H1 (cell line): ENCODE data around the gene RASL10A. TPM values are rescaled to one million over a fixed set of nuclear protein-coding genes. Genes with fewer than 3 reads are reported as not detected.

Experiments
- CTCF ChIA-PET: fragments of 300-600 bp; sonication (Branson Sonifier 250); formaldehyde crosslinking; loops from one replicate; lab custom pipeline; 2021; ENCODE audit not compliant: partially characterized antibody; lab: Charles Lee
- POLR2A ChIA-PET: fragments of 300-600 bp; sonication (Branson Sonifier 250); formaldehyde crosslinking; loops from one replicate; lab custom pipeline; 2021; ENCODE audit warnings: inconsistent platforms; ENCODE audit not compliant: partially characterized antibody; lab: Charles Lee
- DNase-seq, 2 experiments: peaks; one replicate each; pipeline versions ENCODE4 v3.0.0 to v3.0.0-alpha.2; 2010 to 2022; ENCODE audit warnings: low spot score in 2 of 2, low read depth in 1 of 2, mixed read lengths in 1 of 2
- FAIRE-seq: peaks from 2 replicates; lab custom pipeline; 2011; peaks lifted over from hg19 to GRCh38; lab: Jason Lieb, UNC
- H2AFZ ChIP-seq: 2 replicates; pipeline ENCODE4 v1.8.1; 2012; ENCODE audit warnings: low read length, inconsistent platforms
- H2AK5ac ChIP-seq: 2 replicates; pipeline ENCODE4 v1.6.1; 2013; ENCODE audit warnings: low read depth, low read length
- H2BK120ac ChIP-seq: replicated peaks from 2 replicates; pipeline ENCODE3; 2013; ENCODE audit warnings: low read depth, low read length, inconsistent platforms
- H2BK12ac ChIP-seq: 2 replicates; pipeline ENCODE4 v1.6.1; 2013; ENCODE audit warnings: low read depth, low read length
- H2BK15ac ChIP-seq: 2 replicates; pipeline ENCODE4 v1.6.1; 2013; ENCODE audit warnings: low read length
- H2BK20ac ChIP-seq: 2 replicates; pipeline ENCODE4 v1.6.1; 2013; ENCODE audit warnings: low read length
- H2BK5ac ChIP-seq: 2 replicates; pipeline ENCODE4 v1.6.1; 2013; ENCODE audit warnings: low read depth, low read length
- H3K14ac ChIP-seq: 2 replicates; pipeline ENCODE4 v1.6.1; 2013; ENCODE audit warnings: inconsistent platforms; ENCODE audit not compliant: insufficient read length
- H3K18ac ChIP-seq: 2 replicates; pipeline ENCODE4 v1.6.1; 2013; ENCODE audit warnings: low read length; ENCODE audit errors: extremely low read depth
- H3K23ac ChIP-seq: 2 replicates; pipeline ENCODE4 v1.6.1; 2013; ENCODE audit warnings: inconsistent platforms; ENCODE audit not compliant: insufficient read length
- H3K23me2 ChIP-seq: 2 replicates; pipeline ENCODE4 v1.6.1; 2013; ENCODE audit warnings: low read depth, low read length
- H3K27ac ChIP-seq: 2 replicates; pipeline ENCODE4 v1.6.1; 2011; ENCODE audit warnings: low read depth, low read length, inconsistent platforms
- H3K27me3 ChIP-seq, 4 experiments: replicated peaks in 1 of 4; 1 replicate in 1 of 4; 2 replicates in 3 of 4; pipeline versions ENCODE4 v1.6.1 to v1.8.1; 2011 to 2013; ENCODE audit warnings: low read length in 3 of 4, mild to moderate bottlenecking in 3 of 4, inconsistent platforms in 2 of 4, mixed read lengths in 2 of 4, moderate library complexity in 1 of 4; ENCODE audit not compliant: control insufficient read depth in 3 of 4, insufficient read depth in 3 of 4; ENCODE audit errors: extremely low read depth in 1 of 4
- H3K36me3 ChIP-seq, 4 experiments: 2 replicates each; pipeline versions ENCODE4 v1.6.1 to v1.8.1; 2011 to 2013; ENCODE audit warnings: mild to moderate bottlenecking in 4 of 4, low read length in 3 of 4, moderate library complexity in 2 of 4, control low read depth in 1 of 4, inconsistent platforms in 1 of 4; ENCODE audit not compliant: insufficient read depth in 4 of 4, control insufficient read depth in 2 of 4
- H3K4ac ChIP-seq: replicated peaks from 2 replicates; pipeline ENCODE3; 2013; ENCODE audit warnings: low read length, low read depth, mixed read lengths, inconsistent platforms; ENCODE audit not compliant: insufficient read length
- H3K4me1 ChIP-seq, 4 experiments: replicated peaks in 1 of 4; 1 replicate in 1 of 4; 2 replicates in 3 of 4; pipeline versions ENCODE4 v1.6.1 to v1.8.1; 2011 to 2013; ENCODE audit warnings: low read length in 3 of 4, inconsistent platforms in 2 of 4, mixed read lengths in 1 of 4; ENCODE audit not compliant: insufficient read depth in 4 of 4, control insufficient read depth in 3 of 4
- H3K4me2 ChIP-seq, 2 experiments: 2 replicates each; pipeline versions ENCODE4 v1.6.1 to v1.8.1; 2011 to 2013; ENCODE audit warnings: low read depth in 2 of 2, low read length in 2 of 2, control low read depth in 1 of 2, inconsistent platforms in 1 of 2, mild to moderate bottlenecking in 1 of 2; ENCODE audit not compliant: insufficient read depth in 1 of 2
- H3K4me3 ChIP-seq, 4 experiments: fragments of 200-600, 300-600 bp in 1 of 4; sonication (generic), shearing (Covaris generic), sonication (Bioruptor Twin) in 1 of 4; 2 replicates each; pipeline versions ENCODE4 v1.5.1 to v1.8.1; 2011 to 2016; ENCODE audit warnings: low read length in 4 of 4, low read depth in 3 of 4, control low read depth in 2 of 4, inconsistent platforms in 2 of 4, mild to moderate bottlenecking in 2 of 4, mixed read lengths in 1 of 4, moderate library complexity in 1 of 4; ENCODE audit not compliant: insufficient read depth in 2 of 4; ENCODE audit errors: extremely low read depth in 1 of 4
- H3K56ac ChIP-seq: replicated peaks from 2 replicates; pipeline ENCODE3; 2013; ENCODE audit warnings: low read depth, mild to moderate bottlenecking, mixed read lengths, low read length, inconsistent platforms; ENCODE audit not compliant: insufficient read length
- H3K79me1 ChIP-seq: 2 replicates; pipeline ENCODE4 v1.6.1; 2013; ENCODE audit warnings: low read depth, low read length, control low read depth
- H3K79me2 ChIP-seq, 2 experiments: 2 replicates each; pipeline versions ENCODE4 v1.6.1 to v1.8.1; 2012 to 2013; ENCODE audit warnings: low read length in 2 of 2, mild to moderate bottlenecking in 2 of 2, inconsistent platforms in 1 of 2; ENCODE audit not compliant: insufficient read depth in 2 of 2, control insufficient read depth in 1 of 2
- H3K9ac ChIP-seq, 4 experiments: replicated peaks in 1 of 4; 1 replicate in 1 of 4; 2 replicates in 3 of 4; pipeline versions ENCODE4 v1.6.1 to v1.8.1; 2011 to 2013; ENCODE audit warnings: low read depth in 3 of 4, low read length in 3 of 4, control low read depth in 2 of 4, mild to moderate bottlenecking in 2 of 4, moderate library complexity in 2 of 4, inconsistent platforms in 1 of 4; ENCODE audit errors: extremely low read depth in 1 of 4
- H3K9me3 ChIP-seq, 2 experiments: 2 replicates each; pipeline versions ENCODE4 v1.6.1 to v1.8.1; 2012 to 2013; ENCODE audit warnings: mild to moderate bottlenecking in 2 of 2, moderate library complexity in 2 of 2, control low read depth in 1 of 2, inconsistent platforms in 1 of 2, low read depth in 1 of 2, low read length in 1 of 2, mixed read lengths in 1 of 2; ENCODE audit not compliant: insufficient read depth in 2 of 2
- H4K20me1 ChIP-seq, 2 experiments: replicated peaks in 1 of 2; 2 replicates each; pipeline versions ENCODE3 to v1.8.1; 2011 to 2013; ENCODE audit warnings: inconsistent platforms in 2 of 2, low read length in 2 of 2, mild to moderate bottlenecking in 1 of 2; ENCODE audit not compliant: insufficient read depth in 2 of 2, control insufficient read depth in 1 of 2
- H4K5ac ChIP-seq: 2 replicates; pipeline ENCODE4 v1.6.1; 2013; ENCODE audit warnings: low read length, low read depth, mixed read lengths, inconsistent platforms; ENCODE audit not compliant: insufficient read length
- H4K8ac ChIP-seq: 2 replicates; pipeline ENCODE4 v1.8.0; 2013; ENCODE audit warnings: mild to moderate bottlenecking, moderate library complexity, low read length, inconsistent platforms; ENCODE audit not compliant: insufficient read depth; ENCODE audit errors: extremely low read depth
- H4K91ac ChIP-seq: replicated peaks from 2 replicates; pipeline ENCODE3; 2013; ENCODE audit warnings: low read length, mixed read lengths, inconsistent platforms; ENCODE audit not compliant: insufficient read length
- CTCF ChIP-seq, 3 experiments: IDR thresholded peaks; 1 replicate in 2 of 3; 2 replicates in 1 of 3; pipeline versions ENCODE4 v1.5.1 to v1.6.1; 2011; ENCODE audit warnings: low read length in 3 of 3, mild to moderate bottlenecking in 3 of 3, inconsistent platforms in 2 of 3, low read depth in 1 of 3, moderate library complexity in 1 of 3; ENCODE audit not compliant: insufficient read depth in 1 of 3; ENCODE audit errors: control extremely low read depth in 1 of 3
- NRF1 ChIP-seq: IDR thresholded peaks from 2 replicates; pipeline ENCODE4 v1.6.1; 2011; ENCODE audit warnings: mild to moderate bottlenecking, low read depth, low read length, improper control_type of control experiment
- RAD21 ChIP-seq, 2 experiments: IDR thresholded peaks in 1 of 2; conservative IDR thresholded peaks in 1 of 2; 2 replicates each; pipeline ENCODE4 v1.6.1; 2011; ENCODE audit warnings: low read depth in 2 of 2, low read length in 2 of 2, improper control_type of control experiment in 1 of 2, inconsistent platforms in 1 of 2, mild to moderate bottlenecking in 1 of 2, moderate library complexity in 1 of 2
- RFX5 ChIP-seq: IDR thresholded peaks from 2 replicates; pipeline ENCODE4 v1.6.1; 2011; ENCODE audit warnings: low read depth, low read length, improper control_type of control experiment, borderline replicate concordance
- RXRA ChIP-seq: IDR thresholded peaks from 2 replicates; pipeline ENCODE4 v1.6.1; 2011; ENCODE audit warnings: low read depth, mild to moderate bottlenecking, low read length, moderate library complexity; ENCODE audit not compliant: insufficient read depth
- SP4 ChIP-seq: IDR thresholded peaks from 2 replicates; pipeline ENCODE4 v1.6.1; 2012; ENCODE audit warnings: low read length, inconsistent platforms
- WGBS, 2 experiments: shearing (Covaris generic) in 1 of 2; methylation state at CpG; one replicate each; pipeline versions ENCODE4 v1.1.6 to v1.1.7; 2013 to 2015; ENCODE audit warnings: low lambda C conversion rate in 2 of 2, mixed read lengths in 2 of 2, inconsistent platforms in 1 of 2, low coverage in 1 of 2, missing lambda C conversion rate in 1 of 2; ENCODE audit not compliant: insufficient replicate concordance in 2 of 2, insufficient coverage in 1 of 2, insufficient read length in 1 of 2; ENCODE audit errors: extremely low coverage in 1 of 2, missing lambda C conversion rate in 1 of 2; 5-methylcytosine and 5-hydroxymethylcytosine counted together
- polyA plus RNA-seq, 7 experiments: library from polyadenylated mRNA; depleted of rRNA in 3 of 7; stranded (reverse) in 5 of 7; unstranded in 2 of 7; fragments of >200 nt in 5 of 7; fragments of 200-250 nt in 2 of 7; gene quantifications; 1 replicate in 5 of 7; 2 replicates in 1 of 7; 4 replicates in 1 of 7; pipeline versions ENCODE4 v1.2.1 to v1.2.3, GENCODE V29; 2011 to 2013; ENCODE audit warnings: missing spikeins in 2 of 7, mixed read lengths in 2 of 7
- total RNA-seq: library from RNA; stranded (reverse); fragmentation: NEBNext Ultra II Directional; extraction: Animal tissue kit (Norgen Biotek cat#: 25700); gene quantifications from 2 replicates; pipeline ENCODE4 v1.2.1, GENCODE V29; 2021

Gene RASL10A
- total and polyA plus RNA-seq, 2 of the 8 experiments (the other 6 are each of a cell fraction or from before 2014, with no cell fraction given): 1.1 to 1.5 TPM

- no peak overlapping the region for H2BK20ac ChIP-seq
- H3K36me3 ChIP-seq: peaks cover 10 to 19% (median 14%) of the 10 kb centered on the region in 4 experiments; a peak in 7 of 8 replicates
- H4K8ac ChIP-seq: no peak overlapping the region
- POLR2A ChIA-PET: interaction anchor here (1.0 to 1.5 kb wide), 2 partner anchors 10 to 12 kb away, joined by 3 read pairs; no protein-coding TSS in a partner anchor
- FAIRE-seq: no peak
- no peak overlapping the region for H3K9ac ChIP-seq
- no peak overlapping the region for H3K4ac ChIP-seq
- H3K27me3 ChIP-seq: no peaks in the 10 kb centered on the region
- TF ChIP-seq RFX5 (no peak), RXRA (no peak), SP4 (no peak), CTCF (IDR thresholded peaks at IDR 0.05; ENCODE audit: control extremely low read depth in 1 of 3, insufficient read depth in 1 of 3, low read depth in 1 of 3, low read length in 3 of 3) (peak; percentile 58 to 75 (median 61)), RAD21 (IDR thresholded peaks at IDR 0.05 in 1 of 2, conservative IDR thresholded peaks at IDR 0.05 in 1 of 2; ENCODE audit: low read depth in 2 of 2, low read length in 2 of 2) (peak; percentile 51 to 65), NRF1 (no peak)
- TF ChIP-seq, all 59 proteins: peak for 2
- no peak overlapping the region for H4K91ac ChIP-seq
- no peak overlapping the region for H2AK5ac ChIP-seq
- peaks cover 0 to 4% of the 10 kb centered on the region in 2 experiments for H4K20me1 ChIP-seq
- H2BK12ac ChIP-seq: no peak overlapping the region
- H2BK120ac ChIP-seq: no peak overlapping the region
- H4K5ac ChIP-seq: no peak overlapping the region
- H2BK5ac ChIP-seq: no peak overlapping the region
- H2BK15ac ChIP-seq: no peak overlapping the region
- DNase-seq: peak in 1 of 2 experiments; percentile 73
- H3K4me2 ChIP-seq: no peak overlapping the region
- no peak overlapping the region for H3K4me3 ChIP-seq
- H3K18ac ChIP-seq: no peak overlapping the region
- H2AFZ ChIP-seq: no peak overlapping the region
- H3K27ac ChIP-seq: no peak overlapping the region
- CTCF ChIA-PET: interaction anchor here (0.6 to 2.1 kb wide), 17 partner anchors 8 to 1665 kb away, joined by 3 to 8 read pairs (median 5); partner anchors contain the start of gene GAS2L1
- 87% methylated on average over 9 of the region's 9 CpGs; no CpG with 5 or more reads in 1 of the 2 experiments for WGBS, 2 experiments
- H3K23ac ChIP-seq: no peak overlapping the region
- no peaks in the 10 kb centered on the region; the same call in 1 of the 2 replicates for H3K79me1 ChIP-seq
- no peak overlapping the region for H3K56ac ChIP-seq
- H3K79me2 ChIP-seq: no peaks in the 10 kb centered on the region
- no peaks in the 10 kb centered on the region for H3K9me3 ChIP-seq
- H3K23me2 ChIP-seq: no peaks in the 10 kb centered on the region
- H3K4me1 ChIP-seq: no peaks in the 10 kb centered on the region
- H3K14ac ChIP-seq: no peak overlapping the region
Measured at GRCh38 chr22:29359469-29359868, 44.0 kb upstream of the RASL10A start.
